NK-92 treated with Interleukin-12 subunit alpha and Interleukin-12 subunit beta, amount 100 ng/mL, for 24 hours (cell line): Measurements from ENCODE around the gene KCNK7.

Source experiments
- DNase-seq: peaks from one replicate; lab custom pipeline; 2025; lab: John Stamatoyannopoulos, UW

Gene KCNK7

DNA sequence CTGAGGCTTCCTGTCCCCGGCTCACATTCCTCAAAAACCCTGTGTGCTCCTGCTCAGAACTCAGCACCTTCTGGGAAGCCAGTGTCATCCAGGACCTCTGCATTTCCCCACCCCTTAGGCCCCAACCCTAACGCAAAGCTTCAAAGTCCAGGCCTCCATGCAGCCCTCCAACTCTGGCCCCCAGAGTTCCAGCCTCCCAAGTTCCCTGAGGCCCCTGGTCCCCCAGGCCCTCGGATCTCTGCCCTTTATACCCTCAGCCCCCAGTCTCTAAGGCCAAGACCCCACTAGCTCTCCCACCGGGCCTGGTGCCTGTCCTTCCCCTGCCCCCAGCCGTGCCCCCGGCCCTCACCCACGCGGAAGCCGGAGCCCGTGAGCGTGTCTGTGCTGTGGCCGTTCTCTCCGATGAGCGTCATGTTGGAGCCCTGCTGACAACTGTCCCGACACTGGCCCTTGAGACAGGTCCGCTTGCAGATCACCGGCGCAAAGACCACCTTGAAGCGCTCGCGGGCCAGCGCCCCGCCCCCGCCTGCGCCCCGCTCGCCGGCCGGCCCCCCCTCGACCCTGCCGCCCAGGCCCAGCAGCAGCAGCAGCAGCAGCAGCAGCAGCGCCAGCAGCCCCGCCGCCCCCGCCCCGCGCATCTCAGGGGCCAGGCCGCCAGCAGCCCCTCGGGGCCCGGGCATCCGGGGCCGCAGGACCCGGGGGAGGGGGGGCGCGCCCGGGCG is 38.2 kb downstream of the KCNK7 start:
- no peak for DNase-seq

DNA sequence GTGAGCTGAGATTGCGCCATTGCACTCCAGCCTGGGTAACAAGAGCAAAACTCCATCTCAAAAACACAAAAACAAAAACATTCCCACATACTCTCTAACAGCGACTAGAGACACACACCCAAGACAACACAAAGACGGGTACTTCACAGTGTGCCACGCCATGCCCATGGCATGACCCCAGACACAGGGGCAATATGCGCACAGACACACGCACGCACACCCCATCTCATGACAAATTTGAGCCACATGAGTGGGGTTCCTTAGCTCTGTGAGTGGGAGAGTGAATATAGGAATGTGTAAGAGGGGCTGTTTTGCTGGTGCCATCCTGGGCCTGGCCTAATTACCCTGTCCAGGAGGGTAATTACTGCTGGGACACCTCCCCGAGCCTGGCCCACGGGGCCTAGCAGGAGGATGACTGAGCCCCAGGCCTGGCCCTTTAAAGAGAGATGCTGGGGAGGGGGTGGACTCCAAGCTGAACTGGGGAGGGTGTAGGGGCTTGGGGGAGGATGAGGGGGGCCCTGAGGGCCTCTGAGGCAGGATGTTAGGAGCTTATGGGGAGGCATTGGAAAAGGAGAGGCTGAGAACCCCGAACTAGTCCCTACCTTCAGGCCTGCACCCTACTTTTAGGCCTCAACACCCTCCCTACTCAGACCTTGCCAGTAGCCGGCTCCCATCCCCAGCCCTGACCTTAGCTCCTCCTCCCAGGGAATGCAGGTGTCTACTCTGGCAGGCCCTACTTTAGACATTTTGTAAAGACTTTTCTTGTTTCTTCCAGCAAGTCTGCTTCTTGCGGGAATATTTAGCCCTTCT is 38.9 kb downstream of the KCNK7 start:
- DNase-seq: no peak

DNA sequence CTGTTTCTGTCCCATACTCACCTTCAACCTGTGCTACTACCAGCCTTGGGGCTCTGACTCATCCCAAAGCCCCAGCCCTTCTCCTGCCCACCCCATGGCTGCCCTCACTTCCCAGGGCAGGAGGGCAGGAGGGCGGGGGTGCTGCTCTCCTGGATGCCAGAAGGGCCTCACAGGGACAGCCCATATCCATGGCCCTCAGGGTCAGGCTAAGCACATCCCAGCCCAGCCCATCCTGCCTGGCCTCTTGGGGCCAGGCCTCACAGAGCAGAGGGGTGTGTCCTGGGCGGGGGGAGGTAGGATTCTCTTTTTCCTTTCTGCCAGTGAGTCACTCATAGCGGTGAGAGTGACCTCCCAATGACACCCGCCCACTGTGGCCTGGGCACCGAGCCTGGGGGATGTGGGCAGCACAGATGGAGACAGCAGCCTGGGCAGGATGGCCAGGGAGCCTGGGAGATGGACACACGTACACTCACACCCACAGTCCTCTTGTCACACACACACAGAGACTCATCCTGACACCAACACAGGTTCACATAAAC is 39.8 kb downstream of the KCNK7 start:
- DNase-seq: no peak

DNA sequence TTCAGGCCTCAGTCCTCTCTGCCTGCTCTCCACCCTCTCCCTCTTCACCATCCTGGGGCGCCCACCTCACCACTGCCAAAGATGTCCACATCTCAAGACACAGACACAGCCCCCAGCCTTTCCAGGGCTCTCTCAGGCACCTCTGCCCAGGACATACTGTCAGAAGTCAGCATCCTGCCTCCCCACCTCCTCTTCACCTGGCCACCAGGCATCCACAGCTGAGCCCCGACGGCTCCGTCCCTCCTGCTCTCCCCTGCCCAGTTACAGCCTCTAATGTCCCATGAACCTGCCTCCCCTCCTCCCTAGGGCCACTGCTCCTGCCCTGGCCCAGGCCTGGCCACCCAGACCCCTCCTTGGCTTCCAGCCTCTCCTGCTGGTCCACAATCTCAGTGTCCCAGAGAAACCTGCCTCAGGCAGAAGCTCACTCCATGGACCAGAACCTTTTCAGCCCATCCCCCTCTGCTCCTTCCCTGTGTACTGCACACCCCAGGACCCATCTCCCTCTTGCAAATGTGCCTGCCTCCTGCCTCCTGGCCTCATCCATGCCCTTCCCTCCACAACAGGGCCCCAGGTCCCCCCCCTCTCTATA is 40.7 kb downstream of the KCNK7 start:
- no peak for DNase-seq

DNA sequence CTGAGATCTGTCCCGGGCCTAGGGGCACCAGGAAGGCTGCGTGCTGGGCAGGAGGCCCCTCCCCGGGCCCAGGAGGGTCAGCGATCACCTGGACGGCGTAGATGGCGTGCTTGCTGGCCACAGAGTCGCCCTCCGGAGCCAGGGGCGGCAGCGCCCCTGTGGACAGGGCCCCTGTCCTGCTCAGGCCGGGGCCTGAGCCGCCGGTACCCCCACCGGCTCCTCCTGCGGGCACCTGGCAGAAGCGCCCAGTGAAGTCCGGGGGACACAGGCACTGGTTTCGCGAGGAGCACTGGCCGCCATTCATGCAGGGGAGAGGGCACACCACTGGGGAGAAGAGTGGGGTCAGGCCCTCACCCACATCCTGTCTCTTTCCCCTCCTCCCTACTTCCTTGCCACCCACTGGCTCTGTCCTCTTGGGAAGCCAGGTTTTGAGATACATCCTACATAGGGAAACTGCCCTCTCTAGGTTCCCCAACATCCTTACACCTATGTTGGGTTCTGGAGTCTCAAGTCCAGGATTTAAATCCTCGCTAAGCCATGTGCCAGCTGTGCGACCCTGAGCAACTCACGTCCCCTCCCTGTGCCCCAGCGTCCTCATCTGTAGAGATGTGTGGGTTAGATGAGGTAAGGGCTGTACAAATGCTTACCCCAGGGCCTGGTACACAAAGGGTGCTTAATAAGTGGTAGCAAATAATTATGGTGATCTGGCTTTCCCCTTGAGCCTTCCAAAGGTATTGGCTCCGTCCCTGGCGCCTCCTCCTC is 41.4 kb downstream of the KCNK7 start:
- DNase-seq: no peak

DNA sequence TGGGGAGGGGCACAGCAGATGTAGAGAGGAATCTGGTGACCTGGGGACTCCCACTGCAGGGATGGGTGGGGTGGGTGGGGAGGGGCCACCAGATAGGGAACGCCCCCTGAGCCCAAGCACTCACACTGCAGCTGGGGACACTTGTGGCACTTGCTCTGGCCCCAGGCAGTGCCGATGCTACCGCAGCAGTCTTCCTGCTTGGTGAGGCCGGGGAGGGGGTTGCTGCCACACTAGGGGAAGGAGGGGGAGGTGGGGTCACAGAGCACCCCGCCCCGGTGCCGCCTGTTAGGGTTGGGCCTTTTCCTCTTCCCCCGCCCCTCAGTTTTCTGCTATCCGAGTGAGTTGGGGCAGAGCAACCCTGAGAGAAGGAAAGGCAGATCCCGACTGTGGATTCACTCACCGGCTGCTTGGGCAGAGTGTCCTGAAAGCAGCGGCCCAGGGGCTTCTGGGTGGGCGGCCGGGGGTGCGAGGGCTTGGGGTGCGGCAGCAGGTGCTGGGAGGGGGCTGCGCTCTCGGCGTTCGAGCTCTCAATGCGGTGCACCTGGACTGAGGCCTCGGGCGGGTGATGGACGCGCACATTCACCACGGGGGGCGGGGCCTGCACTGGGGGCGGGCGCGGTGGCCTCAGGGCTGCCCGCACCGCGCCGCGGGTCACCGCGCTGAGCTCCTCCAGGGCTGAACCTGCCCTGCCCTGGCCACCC is 42.1 kb downstream of the KCNK7 start:
- DNase-seq: no peak

DNA sequence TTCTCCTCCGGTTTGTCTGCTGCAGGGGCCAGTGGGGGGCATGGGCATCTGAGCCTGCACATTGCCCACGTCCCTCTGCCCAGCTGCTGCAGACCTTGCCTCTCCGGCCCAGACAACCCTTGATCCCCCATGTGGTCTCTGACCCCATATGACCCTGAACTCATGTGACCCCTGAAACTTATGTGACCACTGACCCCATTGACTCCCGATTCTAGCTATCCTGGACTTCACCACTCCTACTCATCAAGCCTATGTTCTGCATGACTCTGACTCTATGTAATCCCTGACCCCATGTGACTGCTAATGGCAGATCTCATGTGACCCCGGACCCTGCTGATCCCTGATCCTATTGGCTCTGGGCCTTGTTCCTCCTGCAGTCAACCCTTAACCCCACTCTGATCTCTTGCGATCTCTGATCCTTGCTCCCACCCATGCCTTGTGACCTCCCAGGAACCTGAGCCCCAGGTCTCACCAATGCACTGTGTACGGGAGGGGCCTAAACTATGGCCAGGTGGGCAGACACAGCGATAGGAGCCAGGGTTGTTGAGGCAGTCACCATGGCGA is 43.1 kb downstream of the KCNK7 start:
- DNase-seq: no peak

DNA sequence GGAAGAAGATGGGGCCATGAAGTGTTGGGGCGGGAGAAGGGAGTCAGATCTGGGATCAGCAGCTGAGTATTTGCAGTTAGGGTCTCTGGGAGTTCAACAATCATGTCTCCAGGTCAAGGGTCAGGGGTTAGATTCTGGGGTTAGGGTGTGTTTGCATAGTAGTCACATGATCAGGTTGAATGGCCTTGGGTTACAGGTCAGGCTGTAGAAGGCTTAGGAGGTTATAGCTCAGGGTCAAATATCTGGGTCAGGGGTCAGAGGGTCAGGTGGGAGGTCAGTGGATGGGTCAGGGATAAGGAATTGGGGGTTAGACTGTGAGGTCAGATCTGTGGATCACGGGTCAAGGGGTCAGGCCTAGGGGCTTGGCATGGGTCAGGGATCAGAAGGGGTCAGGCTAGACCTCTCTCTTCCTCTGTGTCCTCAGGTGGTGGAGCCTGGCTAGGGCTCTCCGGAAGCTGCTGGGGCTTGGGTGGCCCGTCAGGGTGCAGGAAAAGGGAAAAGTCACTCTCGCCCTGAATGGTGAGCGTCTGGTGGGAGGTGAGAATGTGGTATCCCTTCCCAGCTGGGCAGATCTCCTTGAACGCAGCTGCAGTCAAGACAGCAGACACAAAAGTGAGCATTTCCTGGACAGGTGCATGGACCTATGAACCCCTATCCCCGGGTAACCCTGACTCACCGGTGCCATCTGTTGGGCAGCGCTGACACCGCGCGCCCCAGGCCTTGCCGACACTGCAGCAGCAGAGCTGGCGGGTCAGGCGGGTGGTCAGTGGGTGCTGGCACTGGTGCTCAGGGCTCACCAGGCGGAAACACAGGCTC is 43.8 kb downstream of the KCNK7 start:
- DNase-seq: peak; percentile 57

DNA sequence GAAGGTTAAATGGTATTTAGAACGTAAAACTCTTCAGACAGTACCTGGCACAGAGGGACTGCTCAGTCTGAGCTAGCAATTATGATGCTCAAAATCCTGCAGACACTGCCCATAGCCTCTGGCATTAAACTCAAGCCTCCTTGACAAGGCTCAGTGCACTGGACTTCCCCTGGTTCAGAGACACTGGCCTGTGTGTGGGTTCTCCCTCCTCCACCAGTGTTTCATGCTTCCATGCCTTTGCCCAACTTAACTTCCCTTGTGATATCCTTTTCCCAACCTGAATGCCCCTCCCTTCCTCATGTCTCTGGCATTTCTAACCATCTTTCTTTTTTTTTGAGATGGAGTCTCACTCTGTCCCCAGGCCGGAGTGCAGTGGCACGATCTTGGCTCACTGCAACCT is 46.5 kb downstream of the KCNK7 start:
- DNase-seq: no peak

DNA sequence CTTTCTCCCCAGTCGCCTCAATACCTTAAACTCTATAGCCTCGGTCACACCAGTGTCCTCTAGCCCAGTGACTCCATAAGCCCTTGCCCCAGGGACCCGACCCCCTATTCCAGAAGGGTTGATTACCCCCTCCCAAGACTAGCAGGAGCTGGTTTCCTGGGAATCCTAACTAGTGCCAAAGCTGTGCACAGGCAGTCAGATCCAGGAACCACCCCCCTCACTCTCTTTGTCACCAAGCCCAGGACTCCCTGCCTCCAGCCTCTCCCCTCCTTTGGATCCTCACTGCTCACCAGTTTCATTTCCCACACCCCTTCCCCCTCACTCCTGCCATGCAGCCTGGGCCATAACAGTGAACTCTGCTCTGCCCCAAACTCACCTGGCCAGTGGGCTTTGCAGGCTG is 47.2 kb downstream of the KCNK7 start:
- DNase-seq: no peak

DNA sequence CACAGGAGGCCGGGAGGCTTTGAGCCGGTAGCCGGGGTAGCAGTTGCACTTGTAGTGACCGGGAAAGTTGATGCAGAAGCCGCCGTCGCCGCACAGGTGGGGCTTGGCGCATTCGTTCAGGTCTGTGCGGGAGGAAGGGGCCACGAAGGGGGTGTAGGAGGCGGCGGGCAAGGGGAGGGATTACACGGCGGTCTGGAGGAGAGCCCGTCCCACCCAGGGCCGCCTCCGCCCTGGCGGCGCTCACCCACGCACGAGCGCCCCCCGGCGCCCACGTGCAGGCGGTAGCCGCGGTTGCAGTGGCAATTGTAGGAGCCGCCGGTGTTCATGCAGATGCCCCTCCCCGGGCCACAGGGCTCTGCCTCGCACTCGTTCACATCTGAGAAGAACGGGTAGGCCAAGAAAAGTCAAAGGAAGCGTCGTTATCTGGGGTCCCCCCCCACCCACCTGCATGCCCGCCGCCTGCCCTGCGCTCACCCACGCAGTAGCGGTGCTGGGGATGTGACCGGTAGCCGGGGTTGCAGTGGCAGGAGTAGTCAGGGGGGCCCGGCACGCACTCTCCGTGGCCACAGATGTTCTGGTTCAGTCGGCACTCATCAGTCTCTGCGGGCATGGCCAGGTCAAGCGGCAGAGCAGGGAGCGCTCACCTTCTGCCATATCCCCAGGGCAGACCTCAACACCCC is 48.0 kb downstream of the KCNK7 start:
- no peak for DNase-seq

DNA sequence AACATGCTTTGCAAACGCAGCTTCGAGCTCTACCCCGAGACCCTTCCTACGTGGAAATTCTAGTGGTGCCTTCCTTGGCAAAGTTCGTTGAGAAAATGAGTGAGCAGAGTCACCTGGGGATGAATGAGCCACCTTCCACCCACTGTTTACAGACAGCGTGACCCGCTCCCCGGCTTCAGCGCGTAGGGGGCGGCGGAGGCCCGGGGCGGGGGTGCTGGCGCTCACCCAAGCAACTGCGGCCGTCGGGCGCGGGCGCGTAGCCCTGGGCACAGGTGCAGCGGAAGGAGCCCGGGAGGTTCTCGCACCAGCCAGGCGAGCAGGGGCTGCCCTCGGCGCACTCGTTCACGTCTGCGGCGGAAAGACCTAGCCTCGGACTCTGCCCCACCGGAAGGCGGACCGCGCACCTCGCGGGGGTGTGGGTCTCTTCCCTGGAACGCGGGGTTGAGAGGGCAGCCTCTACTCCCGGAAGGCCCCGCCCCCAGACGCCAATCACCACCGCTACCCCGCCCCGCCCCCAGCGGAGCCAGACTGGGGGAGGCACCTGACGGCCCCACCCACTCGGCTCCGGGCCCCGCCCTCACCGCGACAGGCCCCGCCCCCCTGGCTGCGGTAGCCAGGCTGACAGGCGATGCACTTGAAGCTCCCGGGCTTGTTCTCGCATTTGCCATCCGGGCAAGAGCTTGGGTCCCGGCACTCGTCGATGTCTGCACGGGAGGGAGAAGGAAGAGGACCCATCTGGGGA is 49.2 kb downstream of the KCNK7 start:
- peak; percentile 84 for DNase-seq

DNA sequence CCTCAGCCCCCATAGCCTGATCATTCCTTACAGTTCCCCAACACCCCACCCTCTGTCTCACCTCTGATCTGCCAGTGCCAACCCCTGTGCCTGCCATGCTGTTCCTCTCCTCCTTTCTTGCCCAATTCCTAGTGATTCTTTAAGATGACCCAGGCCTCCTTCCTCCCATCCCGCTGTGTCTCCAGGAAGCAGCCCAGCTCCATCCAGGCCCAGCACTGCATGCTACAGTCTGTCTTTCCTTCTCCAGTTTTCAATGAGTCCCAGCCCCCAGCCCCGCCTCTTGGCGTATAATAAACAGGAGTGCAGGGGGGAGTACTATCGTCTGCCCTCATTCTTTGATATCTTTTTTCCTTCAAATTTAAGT is 49.8 kb downstream of the KCNK7 start:
- no peak for DNase-seq
